HG02759 (cell line): ENCODE results near the gene MCOLN2.
A peak's percentile ranks its signal among the peaks of the same experiment; 100 is the strongest.
"Not testable (repeated sequence)": the region's sequence is repeated elsewhere in the genome, so short reads cannot be mapped to it uniquely, and the experiment has no call there.

Experiments used
- ATAC-seq: cut with Tn5 transposase; IDR thresholded peaks from one replicate; pipeline ENCODE4 v1.9.1; 2021; ENCODE audit warnings: mild to moderate bottlenecking, moderate library complexity; ENCODE audit not compliant: unreplicated experiment

MCOLN2 gene

DNA sequence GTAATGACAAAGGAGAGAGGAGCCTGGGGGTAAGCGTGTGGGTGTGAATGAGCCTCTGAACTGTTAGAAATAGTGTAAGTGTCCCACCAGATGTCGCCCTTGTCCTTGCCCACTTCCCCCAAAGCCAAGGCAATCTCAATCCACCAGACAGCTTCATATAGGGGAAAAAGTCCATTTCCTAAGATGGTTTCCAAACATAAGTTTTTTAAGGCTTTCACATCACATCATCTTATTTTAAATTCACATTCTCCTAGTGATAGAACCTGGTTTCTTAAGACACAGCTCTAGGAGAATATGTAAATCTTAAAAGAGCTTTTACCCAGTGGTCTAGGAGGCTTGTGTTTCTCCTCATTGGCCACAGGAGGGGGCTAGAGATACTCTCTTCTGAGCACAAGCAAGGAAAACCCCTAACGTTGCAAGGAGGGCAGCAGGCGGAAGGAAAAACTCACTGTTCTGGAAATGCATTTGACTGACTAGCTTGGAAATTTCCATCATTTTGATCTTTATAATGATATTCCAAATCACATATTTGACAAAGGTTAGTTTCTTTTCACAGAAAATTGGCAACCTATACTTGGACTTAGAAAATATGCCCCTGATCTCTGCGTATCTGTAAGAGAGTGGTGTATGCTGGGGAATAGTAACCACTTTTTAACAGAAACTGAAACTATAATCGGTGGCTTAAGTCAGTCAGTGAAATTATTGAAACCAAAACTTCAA lies 52.0 kb downstream of the MCOLN2 start:
- peak; percentile 89 for ATAC-seq

DNA sequence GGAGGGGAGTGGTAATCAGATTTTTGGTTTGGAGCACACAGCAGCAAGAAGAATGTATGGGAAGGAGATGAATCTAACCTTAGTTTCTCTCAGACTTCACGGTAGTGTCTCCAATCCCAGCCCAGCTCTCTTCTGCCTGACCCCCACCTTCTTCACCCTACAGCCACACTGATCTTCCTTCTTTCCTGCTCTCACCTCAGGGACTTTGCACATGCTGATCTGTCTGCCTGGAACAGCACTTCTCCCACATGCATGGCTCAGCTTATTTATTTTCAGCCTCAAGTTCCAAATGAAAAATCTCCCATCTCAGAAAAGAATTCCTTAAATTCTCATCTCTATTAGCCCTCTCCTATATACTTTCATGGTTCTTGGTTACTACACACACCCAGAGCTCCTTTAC lies 55.1 kb downstream of the MCOLN2 start:
- ATAC-seq: no peak

- no peak for ATAC-seq
Observed at GRCh38 chr1:84940481-84940880, 56.4 kb downstream of the MCOLN2 start.

GRCh38 chr1:84939761-84940160 lies 57.2 kb downstream of the MCOLN2 start:
- ATAC-seq: no peak

- ATAC-seq: no peak
Observed at GRCh38 chr1:84939151-84939550, 57.8 kb downstream of the MCOLN2 start.

- ATAC-seq: no peak
Observed at GRCh38 chr1:84936116-84936810, 60.6 kb downstream of the MCOLN2 start.

GRCh38 chr1:84933011-84933611 lies 63.8 kb downstream of the MCOLN2 start:
- ATAC-seq: no peak

- no peak for ATAC-seq
Observed at GRCh38 chr1:84930831-84931230, 66.1 kb downstream of the MCOLN2 start.

- ATAC-seq: no peak
Observed at GRCh38 chr1:84930329-84930728, 66.6 kb downstream of the MCOLN2 start.

- no peak for ATAC-seq
Observed at GRCh38 chr1:84929581-84929980, 67.3 kb downstream of the MCOLN2 start.

DNA sequence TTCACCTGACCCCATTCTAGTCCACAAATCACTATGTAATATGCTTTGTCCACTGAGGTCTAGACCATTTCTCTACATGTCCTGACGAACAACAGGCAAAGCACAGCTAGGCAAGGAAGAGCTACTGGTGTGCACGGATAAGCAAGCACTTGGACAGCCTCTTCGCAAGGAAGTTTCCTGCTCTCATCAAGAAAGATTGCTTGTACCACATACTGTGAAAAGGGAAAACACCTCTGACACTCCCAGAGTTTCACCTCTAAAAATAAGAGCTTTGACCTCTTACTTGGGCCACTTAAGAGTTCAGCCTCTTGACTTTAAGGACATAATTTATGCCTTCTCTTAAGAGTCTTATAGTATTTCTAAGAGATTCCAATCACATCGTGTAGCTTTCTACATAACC lies 67.9 kb downstream of the MCOLN2 start:
- ATAC-seq: no peak

GRCh38 chr1:84923317-84923716 lies 73.6 kb downstream of the MCOLN2 start:
- no peak for ATAC-seq

DNA sequence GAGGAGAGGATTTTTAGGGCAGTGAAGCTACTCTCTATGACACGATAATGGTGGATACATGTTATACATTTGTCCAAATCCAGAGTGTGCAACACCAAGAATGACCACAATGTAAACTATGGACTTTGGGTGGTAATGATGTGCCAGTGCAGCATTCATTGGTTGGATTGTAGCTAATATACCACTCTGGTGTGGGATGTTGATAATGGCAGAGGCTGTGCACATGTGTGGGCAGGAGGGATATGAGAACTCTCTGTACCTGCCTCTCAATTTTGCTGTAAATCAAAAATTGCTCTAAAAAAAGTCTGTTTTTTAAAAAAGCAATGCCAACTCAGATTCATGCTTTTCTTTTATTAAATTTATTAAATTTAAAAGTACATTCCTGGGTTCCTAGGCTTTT lies 76.8 kb downstream of the MCOLN2 start:
- ATAC-seq: no peak

DNA sequence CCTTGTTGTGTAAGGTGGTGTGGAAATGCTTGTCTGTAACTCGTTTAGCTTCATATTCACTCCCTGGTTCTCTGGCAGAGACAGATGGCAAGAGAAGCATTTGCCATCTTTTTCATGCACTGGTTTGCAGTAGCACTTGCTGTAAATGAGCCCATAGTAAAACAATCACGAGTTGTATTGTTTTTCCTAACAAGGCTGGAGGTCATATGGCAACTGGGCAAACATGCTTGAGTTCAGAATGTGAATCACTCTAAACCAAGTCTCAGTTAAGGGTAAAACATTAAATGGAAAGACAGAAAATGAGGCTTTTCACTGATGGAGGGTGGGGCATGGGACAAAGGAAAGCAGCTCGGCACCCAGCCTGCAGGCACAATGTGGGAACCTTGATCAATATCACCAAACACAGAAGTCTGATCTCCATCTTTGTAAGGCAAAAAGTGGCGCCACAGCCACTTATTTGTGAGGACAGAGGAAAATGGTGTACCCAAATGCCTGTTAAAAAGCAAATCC lies 77.4 kb downstream of the MCOLN2 start:
- no peak for ATAC-seq

DNA sequence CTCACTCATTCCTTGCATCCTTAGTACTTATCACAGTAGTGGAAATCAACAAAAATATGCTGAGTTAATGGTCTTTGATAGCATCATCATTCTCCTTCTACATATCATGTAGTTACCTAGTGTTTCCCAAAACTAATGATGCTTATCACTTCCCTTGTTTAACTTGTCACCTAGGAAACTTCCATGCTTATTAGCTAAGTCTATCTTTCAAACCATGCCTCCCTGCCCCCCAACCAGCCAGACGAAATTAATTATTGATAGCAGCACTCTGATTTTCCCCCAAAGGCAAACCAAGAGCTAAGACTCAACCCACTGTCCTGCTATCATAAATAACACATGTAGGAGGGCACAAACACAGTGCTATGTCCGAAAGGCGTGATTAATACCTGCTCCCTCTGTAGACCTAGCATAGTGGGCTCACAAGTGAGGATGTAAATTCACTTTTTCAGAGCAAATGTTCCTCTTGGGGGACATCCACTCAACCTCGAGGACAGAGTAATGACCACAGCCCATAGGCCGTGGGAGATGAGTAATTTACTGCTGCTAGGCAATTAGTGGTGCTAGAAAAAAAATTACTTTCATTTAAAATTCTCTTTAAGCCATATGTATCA lies 78.1 kb downstream of the MCOLN2 start:
- ATAC-seq: no peak

- no peak for ATAC-seq
Observed at GRCh38 chr1:84916897-84917296, 80.0 kb downstream of the MCOLN2 start.

DNA sequence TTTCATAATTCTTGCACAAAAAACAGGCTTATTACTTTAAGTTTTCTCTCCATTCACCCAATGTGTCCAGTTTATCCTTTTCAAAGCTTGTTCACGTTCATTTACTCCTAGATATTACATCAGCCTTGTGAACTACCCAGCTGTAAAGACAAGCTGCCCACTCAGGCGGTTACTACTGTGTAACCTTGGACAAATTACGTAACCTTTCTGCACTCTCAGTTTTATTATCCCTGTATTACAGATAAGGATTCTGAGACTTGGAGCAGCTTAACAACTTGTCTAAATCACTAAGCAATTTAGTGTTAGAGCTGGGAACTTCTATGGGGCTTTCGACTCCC lies 83.4 kb downstream of the MCOLN2 start:
- no peak for ATAC-seq

- no peak for ATAC-seq
Observed at GRCh38 chr1:84912726-84913554, 84.0 kb downstream of the MCOLN2 start.

GRCh38 chr1:84908746-84909464 lies 88.0 kb downstream of the MCOLN2 start:
- not testable (repeated sequence) for ATAC-seq
